H1 (cell line): ENCODE measurements around the gene SEMA6D. TPM values are rescaled to one million over a fixed set of nuclear protein-coding genes. Genes with fewer than 3 reads are reported as not detected.

Source experiments
- ASH2L ChIP-seq: fragments of 200-600, 300-600 bp; sonication (generic); IDR thresholded peaks from one replicate; pipeline ENCODE4 v1.7.1; 2017; ENCODE audit warnings: low read length
- KDM4A ChIP-seq: IDR thresholded peaks from one replicate; pipeline ENCODE4 v1.7.1; 2012; ENCODE audit warnings: low read depth, mild to moderate bottlenecking, moderate library complexity, low read length, inconsistent platforms; ENCODE audit not compliant: severe bottlenecking
- POLR2A ChIP-seq, 2 experiments: IDR thresholded peaks; 1 replicate in 1 of 2; 2 replicates in 1 of 2; pipeline ENCODE4 v1.6.1; 2011; ENCODE audit warnings: low read depth in 2 of 2, low read length in 2 of 2, mild to moderate bottlenecking in 2 of 2; ENCODE audit errors: control extremely low read depth in 1 of 2
- RBBP5 ChIP-seq: IDR thresholded peaks from 2 replicates; pipeline ENCODE4 v1.7.1; 2012; ENCODE audit warnings: low read depth, mild to moderate bottlenecking, inconsistent platforms, low read length, moderate library complexity, borderline replicate concordance
- TAF1 ChIP-seq: IDR thresholded peaks from 2 replicates; pipeline ENCODE4 v1.6.1; 2011; ENCODE audit warnings: mild to moderate bottlenecking, low read depth, low read length
- TEAD4 ChIP-seq: IDR thresholded peaks from 2 replicates; pipeline ENCODE4 v1.6.1; 2012; ENCODE audit warnings: low read depth, low read length, inconsistent platforms, mixed read lengths
- polyA plus RNA-seq, 7 experiments: library from polyadenylated mRNA; depleted of rRNA in 3 of 7; stranded (reverse) in 5 of 7; unstranded in 2 of 7; fragments of >200 nt in 5 of 7; fragments of 200-250 nt in 2 of 7; gene quantifications; 1 replicate in 5 of 7; 2 replicates in 1 of 7; 4 replicates in 1 of 7; pipeline versions ENCODE4 v1.2.1 to v1.2.3, GENCODE V29; 2011 to 2013; ENCODE audit warnings: missing spikeins in 2 of 7, mixed read lengths in 2 of 7
- total RNA-seq: library from RNA; stranded (reverse); fragmentation: NEBNext Ultra II Directional; extraction: Animal tissue kit (Norgen Biotek cat#: 25700); gene quantifications from 2 replicates; pipeline ENCODE4 v1.2.1, GENCODE V29; 2021

The SEMA6D gene
- total and polyA plus RNA-seq, 2 of the 8 experiments (the other 6 are each of a cell fraction or from before 2014, with no cell fraction given) = 2.2 to 3.8 TPM

GRCh38 chr15:47806008-47806407 lies 88.7 kb downstream of the SEMA6D start (continued):
- TF ChIP-seq ASH2L (no peak), TEAD4 (no peak), TAF1 (no peak), KDM4A (no peak), POLR2A (IDR thresholded peaks at IDR 0.05; ENCODE audit: control extremely low read depth in 1 of 2, low read depth in 2 of 2, low read length in 2 of 2) (no peak), RBBP5 (no peak)
